Caco-2 (cell line): ENCODE results near the gene TCERG1L. TPM values are rescaled to one million over a fixed set of nuclear protein-coding genes. Genes with fewer than 3 reads are reported as not detected.

Source experiments
- BruUV-seq: library from RNA; stranded (reverse); fragments of 400-500 nt; replicated peaks from 2 replicates; lab custom pipeline; 2021; lab: Mats Ljungman, UMichigan
- CTCF ChIA-PET: fragments of 300-600 bp; sonication (Branson Sonifier 250); formaldehyde crosslinking; loops from one replicate; lab custom pipeline; 2022; ENCODE audit warnings: antibody characterized with exemption; lab: Charles Lee
- POLR2A ChIA-PET: fragments of 300-600 bp; sonication (Branson Sonifier 250); formaldehyde crosslinking; loops from one replicate; lab custom pipeline; 2022; ENCODE audit warnings: antibody characterized with exemption; lab: Charles Lee
- DNase-seq, 2 experiments: peaks; one replicate each; pipeline versions ENCODE4 v3.0.0 to v3.0.0-alpha.2; 2020 to 2022
- H3K27me3 ChIP-seq: replicated peaks from 2 replicates; pipeline ENCODE4 v1.6.0; 2011; ENCODE audit warnings: low read length; ENCODE audit not compliant: control insufficient read depth, insufficient read depth
- H3K36me3 ChIP-seq: 2 replicates; pipeline ENCODE4 v1.5.1; 2011; ENCODE audit warnings: low read length; ENCODE audit not compliant: control insufficient read depth, insufficient read depth
- H3K4me1 ChIP-seq: fragments of 250-450 bp; sonication (Bioruptor Pico); 2 replicates; pipeline ENCODE4 v1.5.1; 2020; ENCODE audit warnings: mild to moderate bottlenecking
- H3K4me3 ChIP-seq: 2 replicates; pipeline ENCODE4 v1.5.1; 2011; ENCODE audit warnings: low read depth, mild to moderate bottlenecking, control low read depth, low read length
- H3K9me3 ChIP-seq: fragments of 250-450 bp; sonication (Bioruptor Pico); 2 replicates; pipeline ENCODE4 v1.5.1; 2020; ENCODE audit warnings: mild to moderate bottlenecking, moderate library complexity
- H3K27ac Mint-ChIP-seq: one replicate; pipeline ENCODE4 v1.8.0; 2022; ENCODE audit warnings: mixed read lengths; ENCODE audit not compliant: unreplicated experiment
- H3K27me3 Mint-ChIP-seq: one replicate; pipeline ENCODE4 v1.8.0; 2022; ENCODE audit warnings: mixed read lengths; ENCODE audit not compliant: insufficient read depth, unreplicated experiment
- H3K36me3 Mint-ChIP-seq: one replicate; pipeline ENCODE4 v1.8.0; 2022; ENCODE audit warnings: mild to moderate bottlenecking, mixed read lengths; ENCODE audit not compliant: insufficient read depth, unreplicated experiment
- H3K4me1 Mint-ChIP-seq: one replicate; pipeline ENCODE4 v1.8.0; 2022; ENCODE audit warnings: low read depth, mixed read lengths; ENCODE audit not compliant: unreplicated experiment
- H3K4me3 Mint-ChIP-seq: one replicate; pipeline ENCODE4 v1.8.0; 2022; ENCODE audit warnings: mild to moderate bottlenecking, moderate library complexity, mixed read lengths; ENCODE audit not compliant: unreplicated experiment
- H3K9me3 Mint-ChIP-seq: one replicate; pipeline ENCODE4 v1.8.0; 2022; ENCODE audit warnings: mixed read lengths; ENCODE audit not compliant: unreplicated experiment
- CTCF ChIP-seq, 2 experiments: fragments of 200-600 bp in 1 of 2; IDR thresholded peaks; 1 replicate in 1 of 2; 2 replicates in 1 of 2; pipeline versions ENCODE4 v1.5.1 to v1.8.0; 2011 to 2022; ENCODE audit warnings: antibody characterized with exemption in 1 of 2, control low read depth in 1 of 2, inconsistent platforms in 1 of 2, low read depth in 1 of 2, low read length in 1 of 2, mild to moderate bottlenecking in 1 of 2, moderate library complexity in 1 of 2; ENCODE audit not compliant: insufficient read depth in 1 of 2, severe bottlenecking in 1 of 2, unreplicated experiment in 1 of 2
- intact Hi-C: fragments of 100-400 bp; cut with micrococcal nuclease; formaldehyde crosslinking; loops from one replicate; pipeline ENCODE4 v1.10.0; 2022; ENCODE audit not compliant: unreplicated experiment
- total RNA-seq: library from RNA; stranded (reverse); gene quantifications from 2 replicates; pipeline ENCODE4 v1.2.3, GENCODE V29; 2022

The TCERG1L gene
- total RNA-seq, 1 experiment from 2014 or later: not detected

- H3K36me3 ChIP-seq: no peaks in the 10 kb centered on the region
- TF ChIP-seq CTCF (IDR thresholded peaks at IDR 0.05; ENCODE audit: insufficient read depth in 1 of 2, low read depth in 1 of 2, low read length in 1 of 2, severe bottlenecking in 1 of 2, unreplicated experiment in 1 of 2): no peak
- ChIA-PET CTCF (no interaction called here), POLR2A (no interaction called here)
- no peaks in the 10 kb centered on the region for H3K9me3 ChIP-seq
- no peak for DNase-seq
- no peaks in the 10 kb centered on the region for H3K36me3 Mint-ChIP-seq
- H3K9me3 Mint-ChIP-seq: no peaks in the 10 kb centered on the region
- H3K4me1 Mint-ChIP-seq: no peaks in the 10 kb centered on the region
- H3K4me1 ChIP-seq: no peaks in the 10 kb centered on the region
- no TSS peak for BruUV-seq
- H3K27ac Mint-ChIP-seq: no peak overlapping the region
- H3K4me3 ChIP-seq: no peak overlapping the region
- H3K27me3 ChIP-seq: no peaks in the 10 kb centered on the region
- intact Hi-C loops: no loop called here
- H3K27me3 Mint-ChIP-seq: no peaks in the 10 kb centered on the region
- no peak overlapping the region for H3K4me3 Mint-ChIP-seq
Observed at GRCh38 chr10:131090761-131091661, 220.5 kb downstream of the TCERG1L start.

- CTCF ChIA-PET: no interaction called here
- no peak for DNase-seq
- H3K4me3 ChIP-seq: no peak overlapping the region
- Mint-ChIP-seq H3K36me3 (no peaks in the 10 kb centered on the region), H3K4me1 (no peaks in the 10 kb centered on the region), H3K9me3 (no peaks in the 10 kb centered on the region), H3K27ac (no peak overlapping the region), H3K4me3 (no peak overlapping the region), H3K27me3 (no peaks in the 10 kb centered on the region)
- no peak for TF ChIP-seq CTCF (IDR thresholded peaks at IDR 0.05; ENCODE audit: insufficient read depth in 1 of 2, low read depth in 1 of 2, low read length in 1 of 2, severe bottlenecking in 1 of 2, unreplicated experiment in 1 of 2)
- intact Hi-C loops: no loop called here
- no peaks in the 10 kb centered on the region for H3K9me3 ChIP-seq
- no TSS peak for BruUV-seq
- POLR2A ChIA-PET: no interaction called here
- no peaks in the 10 kb centered on the region for H3K27me3 ChIP-seq
- H3K4me1 ChIP-seq: no peaks in the 10 kb centered on the region
- no peaks in the 10 kb centered on the region for H3K36me3 ChIP-seq
Observed at GRCh38 chr10:131089861-131090260, 221.7 kb downstream of the TCERG1L start.

GRCh38 chr10:131089150-131089549, 222.4 kb downstream of the TCERG1L start:
- ChIA-PET POLR2A (no interaction called here), CTCF (no interaction called here)
- H3K9me3 Mint-ChIP-seq: no peaks in the 10 kb centered on the region
- H3K4me3 Mint-ChIP-seq: no peak overlapping the region
- no peak overlapping the region for H3K4me3 ChIP-seq
- no TSS peak for BruUV-seq
- no peaks in the 10 kb centered on the region for H3K36me3 ChIP-seq
- no peaks in the 10 kb centered on the region for H3K4me1 Mint-ChIP-seq
- DNase-seq: no peak
- no peak overlapping the region for H3K27ac Mint-ChIP-seq
- no peaks in the 10 kb centered on the region for H3K27me3 Mint-ChIP-seq
- no peaks in the 10 kb centered on the region for H3K36me3 Mint-ChIP-seq
- intact Hi-C loops: no loop called here
- H3K27me3 ChIP-seq: no peaks in the 10 kb centered on the region
- H3K4me1 ChIP-seq: no peaks in the 10 kb centered on the region
- no peak for TF ChIP-seq CTCF (IDR thresholded peaks at IDR 0.05; ENCODE audit: insufficient read depth in 1 of 2, low read depth in 1 of 2, low read length in 1 of 2, severe bottlenecking in 1 of 2, unreplicated experiment in 1 of 2)
- no peaks in the 10 kb centered on the region for H3K9me3 ChIP-seq
